ENCODE data around the gene UACA.

GRCh38 chr15:70646169-70646568 is 117.2 kb downstream of the UACA start:
- no peak for TF ChIP-seq POLR2A (IDR thresholded peaks at IDR 0.05; ENCODE audit: low read depth, low read length)
- TF ChIP-seq POLR2AphosphoS5 (IDR thresholded peaks at IDR 0.05; ENCODE audit: low read depth, low read length): no peak
- no peak for TF ChIP-seq PAX5 (IDR thresholded peaks at IDR 0.05; ENCODE audit: insufficient read depth, low read length, severe bottlenecking)
- TF ChIP-seq TAF1 (IDR thresholded peaks at IDR 0.05; ENCODE audit: low read depth, low read length): no peak

Measured in GM12891 (cell line).